ENCODE data around the gene MAP1LC3A. TPM values are rescaled to one million over a fixed set of nuclear protein-coding genes. Genes with fewer than 3 reads are reported as not detected.

MAP1LC3A gene
- total and polyA plus RNA-seq, 12 donors: 61.5 to 137 (median 74.6) TPM

DNA sequence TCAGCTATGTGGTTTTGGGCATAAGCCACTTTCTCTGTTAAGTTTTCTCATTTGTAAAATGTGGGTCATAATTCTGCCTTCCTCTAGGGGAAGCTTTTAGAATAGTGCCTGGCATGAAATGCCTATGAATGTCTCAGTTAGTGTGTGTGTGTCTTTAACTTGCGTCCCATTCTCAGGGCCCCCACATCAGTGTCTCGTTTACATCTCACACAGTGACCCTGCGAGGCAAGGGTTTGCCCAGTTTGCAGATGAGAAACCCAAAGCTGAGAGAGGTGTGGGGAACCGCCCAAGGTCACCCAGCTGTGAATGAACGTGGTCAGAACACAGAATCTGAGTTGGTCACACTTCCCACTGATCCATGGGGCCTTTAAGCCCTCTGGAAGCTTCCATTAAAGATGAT lies 28.2 kb upstream of the MAP1LC3A start:
- no peaks in the 10 kb centered on the region for H3K27me3 ChIP-seq
- DNase-seq: no peak
- H3K9me3 ChIP-seq: no peaks in the 10 kb centered on the region
- H3K4me1 ChIP-seq: peaks cover 13 to 65% (median 34%) of the 10 kb centered on the region in 9 donors
- ATAC-seq: no peak
- no peak overlapping the region for H3K4me3 ChIP-seq
- WGBS, 2 donors: 85 to 87% methylated on average over 5 of the region's 5 CpGs
- intact Hi-C loops (cut with DNase I): loop anchor here in 2 of 10 donors (10.0 kb wide), 2 partner anchors 174 to 224 kb away; partner anchors contain the start of gene TP53INP2 (in 1 of the 2)
- TF ChIP-seq, protein P1, sequence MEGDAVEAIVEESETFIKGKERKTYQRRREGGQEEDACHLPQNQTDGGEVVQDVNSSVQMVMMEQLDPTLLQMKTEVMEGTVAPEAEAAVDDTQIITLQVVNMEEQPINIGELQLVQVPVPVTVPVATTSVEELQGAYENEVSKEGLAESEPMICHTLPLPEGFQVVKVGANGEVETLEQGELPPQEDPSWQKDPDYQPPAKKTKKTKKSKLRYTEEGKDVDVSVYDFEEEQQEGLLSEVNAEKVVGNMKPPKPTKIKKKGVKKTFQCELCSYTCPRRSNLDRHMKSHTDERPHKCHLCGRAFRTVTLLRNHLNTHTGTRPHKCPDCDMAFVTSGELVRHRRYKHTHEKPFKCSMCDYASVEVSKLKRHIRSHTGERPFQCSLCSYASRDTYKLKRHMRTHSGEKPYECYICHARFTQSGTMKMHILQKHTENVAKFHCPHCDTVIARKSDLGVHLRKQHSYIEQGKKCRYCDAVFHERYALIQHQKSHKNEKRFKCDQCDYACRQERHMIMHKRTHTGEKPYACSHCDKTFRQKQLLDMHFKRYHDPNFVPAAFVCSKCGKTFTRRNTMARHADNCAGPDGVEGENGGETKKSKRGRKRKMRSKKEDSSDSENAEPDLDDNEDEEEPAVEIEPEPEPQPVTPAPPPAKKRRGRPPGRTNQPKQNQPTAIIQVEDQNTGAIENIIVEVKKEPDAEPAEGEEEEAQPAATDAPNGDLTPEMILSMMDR (IDR thresholded peaks at IDR 0.05): no peak
- peak overlapping the region in 1 of 10 donors; percentile 14 for H3K27ac ChIP-seq
- H3K36me3 ChIP-seq: peaks cover 0 to 95% (median 39%) of the 10 kb centered on the region in 9 donors

DNA sequence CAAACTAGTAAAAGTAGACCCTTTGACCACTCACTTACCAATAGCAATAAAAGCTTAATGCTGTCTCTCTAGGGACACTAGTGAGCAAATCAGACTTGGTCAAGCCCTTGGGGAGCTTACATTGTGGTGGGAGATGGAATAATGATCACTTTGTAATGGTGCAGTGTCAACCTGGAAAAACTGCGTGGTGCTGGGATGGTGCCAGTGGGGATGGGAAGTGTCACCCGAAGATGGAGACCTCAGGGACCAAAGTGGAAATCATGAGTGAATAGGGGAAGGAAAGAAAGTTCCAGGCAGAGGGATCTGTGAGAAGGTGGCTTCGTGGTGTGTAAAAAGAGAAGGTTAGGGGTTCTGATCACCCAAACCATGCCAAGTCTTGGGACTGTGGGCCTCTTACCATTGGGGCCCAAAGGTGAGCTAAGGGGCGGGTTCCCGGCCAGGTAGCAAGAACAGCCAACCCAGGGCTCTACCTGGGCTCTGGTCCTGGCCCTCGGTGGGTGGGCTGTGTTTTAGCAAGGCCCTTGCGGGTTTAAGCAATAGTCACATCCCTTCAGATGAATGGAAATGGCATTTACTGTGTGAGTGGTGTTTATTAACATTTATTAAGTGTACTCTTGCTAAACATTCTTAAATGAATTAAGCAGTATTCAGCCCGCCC lies 26.8 kb upstream of the MAP1LC3A start:
- ATAC-seq (no peak), DNase-seq (no peak)
- WGBS, 2 donors: 86% methylated on average over 8 of the region's 8 CpGs
- no peak overlapping the region for H3K27ac ChIP-seq
- no peaks in the 10 kb centered on the region for H3K27me3 ChIP-seq
- intact Hi-C loops (cut with DNase I): loop anchor here in 2 of 10 donors (10.0 kb wide), 2 partner anchors 173 to 223 kb away; partner anchors contain the start of gene TP53INP2 (in 1 of the 2)
- H3K4me3 ChIP-seq: no peak overlapping the region
- no peaks in the 10 kb centered on the region for H3K9me3 ChIP-seq
- peaks cover 0 to 51% (median 22%) of the 10 kb centered on the region in 9 donors for H3K4me1 ChIP-seq
- TF ChIP-seq, protein P1 (IDR thresholded peaks at IDR 0.05): no peak
- peaks cover 0 to 97% (median 48%) of the 10 kb centered on the region in 9 donors for H3K36me3 ChIP-seq

DNA sequence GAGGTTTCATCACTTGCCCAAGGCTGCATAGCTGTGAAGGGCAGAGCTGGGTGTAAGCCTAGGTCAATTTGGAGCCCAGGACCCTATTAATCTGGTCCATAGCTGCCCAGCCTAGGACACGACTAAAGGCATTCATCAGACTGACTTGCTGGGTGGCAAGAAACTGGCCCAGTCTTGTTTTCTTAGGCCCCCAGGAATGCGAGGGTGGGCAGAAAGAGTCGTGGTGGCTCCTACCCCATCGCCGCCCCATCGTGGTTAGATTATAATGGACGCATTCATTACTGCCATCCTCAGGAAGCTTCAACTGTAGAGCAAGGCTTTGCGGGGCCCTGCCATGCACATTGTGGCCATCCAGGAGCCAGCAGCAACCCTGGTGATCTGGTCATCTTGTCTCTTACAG lies 26.2 kb upstream of the MAP1LC3A start:
- H3K9me3 ChIP-seq: no peaks in the 10 kb centered on the region
- H3K4me1 ChIP-seq: peaks cover 0 to 45% (median 17%) of the 10 kb centered on the region in 9 donors
- intact Hi-C loops (cut with DNase I): loop anchor here in 2 of 10 donors (10.0 kb wide), 2 partner anchors 172 to 222 kb away; partner anchors contain the start of gene TP53INP2 (in 1 of the 2)
- no peaks in the 10 kb centered on the region for H3K27me3 ChIP-seq
- TF ChIP-seq, protein P1 (IDR thresholded peaks at IDR 0.05): no peak
- WGBS, 2 donors: 82 to 86% methylated on average over 8 of the region's 8 CpGs
- DNase-seq: no peak
- no peak overlapping the region for H3K27ac ChIP-seq
- peaks cover 0 to 97% (median 48%) of the 10 kb centered on the region in 9 donors for H3K36me3 ChIP-seq
- H3K4me3 ChIP-seq: no peak overlapping the region
- no peak for ATAC-seq

DNA sequence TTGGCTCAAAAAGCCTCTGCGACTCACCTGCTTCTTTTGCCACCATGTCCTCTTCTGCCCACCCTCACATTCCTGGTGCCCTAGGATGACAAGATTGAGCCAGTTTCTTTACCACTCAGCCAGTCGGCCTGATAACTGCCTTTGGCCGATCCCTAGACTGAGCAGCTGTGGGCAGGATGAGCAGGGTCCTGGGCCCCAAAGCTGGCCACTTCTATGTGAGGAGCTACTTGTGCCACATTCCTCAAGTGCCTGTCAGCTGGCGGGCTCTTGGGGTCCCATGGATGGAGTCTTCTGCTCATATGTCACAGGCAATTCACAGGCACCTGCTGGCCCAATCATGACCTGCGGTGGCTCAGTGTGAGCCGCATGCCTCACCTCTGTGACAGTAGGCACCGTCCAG lies 25.8 kb upstream of the MAP1LC3A start:
- intact Hi-C loops (cut with DNase I): loop anchor here in 2 of 10 donors (10.0 kb wide), 2 partner anchors 172 to 222 kb away; partner anchors contain the start of gene TP53INP2 (in 1 of the 2)
- peaks cover 0 to 97% (median 46%) of the 10 kb centered on the region in 9 donors for H3K36me3 ChIP-seq

More for the DNA sequence above, 25.8 kb upstream of the MAP1LC3A start:
- 90 to 91% methylated on average over 7 of the region's 7 CpGs for WGBS, 2 donors
- Histone ChIP-seq H3K9me3 (no peaks in the 10 kb centered on the region), H3K4me3 (no peak overlapping the region), H3K4me1 (peaks cover 0 to 41% (median 17%) of the 10 kb centered on the region in 9 donors), H3K27me3 (no peaks in the 10 kb centered on the region), H3K27ac (no peak overlapping the region)
- no peak for ATAC-seq
- no peak for DNase-seq
- TF ChIP-seq, protein P1 (IDR thresholded peaks at IDR 0.05): no peak
